Measurements from ENCODE around the gene CIPC.

CIPC gene

GRCh38 chr14:77102154-77102553 is 4.1 kb downstream of the CIPC start:
- H3K9ac ChIP-seq (ENCODE audit: insufficient read length), result no peak overlapping the region
- no peak overlapping the region for H3K4me3 ChIP-seq
- H3K27ac ChIP-seq, result no peak overlapping the region
- TF ChIP-seq EZH2 (IDR thresholded peaks at IDR 0.05), result no peak
- TF ChIP-seq FOXP2 (optimal IDR thresholded peaks at IDR 0.05; ENCODE audit: control extremely low read depth, extremely low read length, insufficient read depth), result no peak
- TF ChIP-seq POLR2AphosphoS5 (IDR thresholded peaks at IDR 0.05; ENCODE audit: borderline replicate concordance, low read depth, low read length), result no peak
- no peak for DNase-seq (ENCODE audit: low read depth, low spot score)
- peaks cover 19% of the 10 kb centered on the region for H3K36me3 ChIP-seq (ENCODE audit: insufficient read depth, low read length)
- H3K9me3 ChIP-seq (ENCODE audit: low read depth, low read length), result no peaks in the 10 kb centered on the region

- no peak for TF ChIP-seq FOXP2 (optimal IDR thresholded peaks at IDR 0.05; ENCODE audit: control extremely low read depth, extremely low read length, insufficient read depth)
- no peak for TF ChIP-seq POLR2AphosphoS5 (IDR thresholded peaks at IDR 0.05; ENCODE audit: borderline replicate concordance, low read depth, low read length)
- TF ChIP-seq EZH2 (IDR thresholded peaks at IDR 0.05), result no peak
- Histone ChIP-seq H3K4me3 (no peak overlapping the region), H3K9ac (ENCODE audit: insufficient read length) (no peak overlapping the region), H3K36me3 (ENCODE audit: insufficient read depth, low read length) (peaks cover 32% of the 10 kb centered on the region), H3K27ac (no peak overlapping the region), H3K9me3 (ENCODE audit: low read depth, low read length) (no peaks in the 10 kb centered on the region)
- DNase-seq (ENCODE audit: low read depth, low spot score), result no peak
Observed at GRCh38 chr14:77103475-77103874, 5.4 kb downstream of the CIPC start.

DNA sequence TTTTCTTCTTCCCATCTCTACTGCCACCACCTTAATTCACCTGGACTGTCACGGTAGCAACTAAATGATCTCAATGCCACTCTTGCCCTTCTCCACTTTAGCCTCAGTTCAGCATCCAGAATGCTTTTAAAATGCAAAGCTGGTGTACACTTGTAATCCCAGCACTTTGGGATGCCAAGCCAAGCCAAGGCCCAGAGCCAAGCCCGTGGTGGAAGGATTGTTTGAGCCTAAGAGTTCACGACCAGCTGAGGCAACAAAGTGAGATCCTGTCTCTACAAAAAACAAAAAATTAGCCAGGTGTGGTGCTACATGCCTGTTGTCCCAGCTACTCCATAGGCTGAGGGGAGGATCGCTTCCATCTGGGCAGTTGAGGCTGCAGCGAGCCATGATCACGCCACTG is 5.9 kb downstream of the CIPC start:
- H3K27ac ChIP-seq, result no peak overlapping the region
- H3K9ac ChIP-seq (ENCODE audit: insufficient read length), result no peak overlapping the region
- H3K36me3 ChIP-seq (ENCODE audit: insufficient read depth, low read length), result peaks cover 37% of the 10 kb centered on the region
- H3K9me3 ChIP-seq (ENCODE audit: low read depth, low read length), result no peaks in the 10 kb centered on the region
- TF ChIP-seq EZH2 (IDR thresholded peaks at IDR 0.05) (no peak), FOXP2 (optimal IDR thresholded peaks at IDR 0.05; ENCODE audit: control extremely low read depth, extremely low read length, insufficient read depth) (no peak), POLR2AphosphoS5 (IDR thresholded peaks at IDR 0.05; ENCODE audit: borderline replicate concordance, low read depth, low read length) (no peak)
- DNase-seq (ENCODE audit: low read depth, low spot score), result no peak
- H3K4me3 ChIP-seq, result no peak overlapping the region

GRCh38 chr14:77104393-77104792 is 6.3 kb downstream of the CIPC start:
- Histone ChIP-seq H3K9ac (ENCODE audit: insufficient read length) (no peak overlapping the region), H3K36me3 (ENCODE audit: insufficient read depth, low read length) (peaks cover 41% of the 10 kb centered on the region), H3K27ac (no peak overlapping the region), H3K4me3 (no peak overlapping the region), H3K9me3 (ENCODE audit: low read depth, low read length) (no peaks in the 10 kb centered on the region)
- no peak for DNase-seq (ENCODE audit: low read depth, low spot score)
- TF ChIP-seq EZH2 (IDR thresholded peaks at IDR 0.05) (no peak), FOXP2 (optimal IDR thresholded peaks at IDR 0.05; ENCODE audit: control extremely low read depth, extremely low read length, insufficient read depth) (no peak), POLR2AphosphoS5 (IDR thresholded peaks at IDR 0.05; ENCODE audit: borderline replicate concordance, low read depth, low read length) (no peak)

GRCh38 chr14:77105145-77105939 is 7.3 kb downstream of the CIPC start:
- Histone ChIP-seq H3K36me3 (ENCODE audit: insufficient read depth, low read length) (peaks cover 50% of the 10 kb centered on the region), H3K9ac (ENCODE audit: insufficient read length) (no peak overlapping the region), H3K27ac (no peak overlapping the region), H3K4me3 (no peak overlapping the region), H3K9me3 (ENCODE audit: low read depth, low read length) (no peaks in the 10 kb centered on the region)
- no peak for TF ChIP-seq EZH2 (IDR thresholded peaks at IDR 0.05)
- no peak for TF ChIP-seq POLR2AphosphoS5 (IDR thresholded peaks at IDR 0.05; ENCODE audit: borderline replicate concordance, low read depth, low read length)
- TF ChIP-seq FOXP2 (optimal IDR thresholded peaks at IDR 0.05; ENCODE audit: control extremely low read depth, extremely low read length, insufficient read depth), result no peak
- no peak for DNase-seq (ENCODE audit: low read depth, low spot score)

- Histone ChIP-seq H3K36me3 (ENCODE audit: insufficient read depth, low read length) (peaks cover 57% of the 10 kb centered on the region), H3K27ac (no peak overlapping the region), H3K9ac (ENCODE audit: insufficient read length) (no peak overlapping the region), H3K9me3 (ENCODE audit: low read depth, low read length) (no peaks in the 10 kb centered on the region), H3K4me3 (no peak overlapping the region)
- no peak for DNase-seq (ENCODE audit: low read depth, low spot score)
- TF ChIP-seq EZH2 (IDR thresholded peaks at IDR 0.05), result no peak
- TF ChIP-seq POLR2AphosphoS5 (IDR thresholded peaks at IDR 0.05; ENCODE audit: borderline replicate concordance, low read depth, low read length), result no peak
- TF ChIP-seq FOXP2 (optimal IDR thresholded peaks at IDR 0.05; ENCODE audit: control extremely low read depth, extremely low read length, insufficient read depth), result no peak
Observed at GRCh38 chr14:77106666-77107065, 8.6 kb downstream of the CIPC start.

- DNase-seq (ENCODE audit: low read depth, low spot score), result no peak
- H3K9ac ChIP-seq (ENCODE audit: insufficient read length), result no peak overlapping the region
- no peak overlapping the region for H3K4me3 ChIP-seq
- H3K9me3 ChIP-seq (ENCODE audit: low read depth, low read length), result no peaks in the 10 kb centered on the region
- H3K36me3 ChIP-seq (ENCODE audit: insufficient read depth, low read length), result peaks cover 63% of the 10 kb centered on the region
- TF ChIP-seq EZH2 (IDR thresholded peaks at IDR 0.05) (no peak), FOXP2 (optimal IDR thresholded peaks at IDR 0.05; ENCODE audit: control extremely low read depth, extremely low read length, insufficient read depth) (no peak), POLR2AphosphoS5 (IDR thresholded peaks at IDR 0.05; ENCODE audit: borderline replicate concordance, low read depth, low read length) (no peak)
- no peak overlapping the region for H3K27ac ChIP-seq
Observed at GRCh38 chr14:77107228-77107627, 9.2 kb downstream of the CIPC start.

DNA sequence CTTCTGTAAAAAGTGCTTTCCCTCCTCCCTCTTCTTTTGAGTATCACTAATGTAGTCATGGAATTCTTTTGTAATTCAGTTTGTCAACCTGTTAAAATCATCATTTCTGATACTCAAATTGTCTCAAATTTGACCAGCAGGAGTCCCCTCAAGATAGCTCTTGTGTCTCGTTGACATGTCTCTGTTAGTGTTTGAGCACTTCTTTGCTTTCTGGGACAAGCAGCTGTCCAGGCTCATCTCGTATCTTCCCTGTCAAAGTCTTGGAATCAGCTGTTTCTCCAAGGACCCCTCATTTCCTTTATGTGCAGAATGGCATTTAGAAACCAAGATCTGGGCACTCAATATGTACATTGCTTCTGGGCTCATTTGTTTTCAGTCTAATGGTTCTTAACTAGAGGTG is 10.7 kb downstream of the CIPC start:
- DNase-seq (ENCODE audit: low read depth, low spot score), result no peak
- Histone ChIP-seq H3K27ac (no peak overlapping the region), H3K9ac (ENCODE audit: insufficient read length) (no peak overlapping the region), H3K36me3 (ENCODE audit: insufficient read depth, low read length) (peaks cover 78% of the 10 kb centered on the region), H3K4me3 (no peak overlapping the region), H3K9me3 (ENCODE audit: low read depth, low read length) (no peaks in the 10 kb centered on the region)
- TF ChIP-seq EZH2 (IDR thresholded peaks at IDR 0.05) (no peak), FOXP2 (optimal IDR thresholded peaks at IDR 0.05; ENCODE audit: control extremely low read depth, extremely low read length, insufficient read depth) (no peak), POLR2AphosphoS5 (IDR thresholded peaks at IDR 0.05; ENCODE audit: borderline replicate concordance, low read depth, low read length) (no peak)
